Sigmoid colon (tissue), 4 donors: ENCODE results near the gene CRYBB1.

Experiments
- EP300 ChIP-seq, 4 donors: sonication (generic); formaldehyde crosslinking; IDR thresholded peaks; one replicate each; pipeline ENCODE4 v1.6.1; 2017; ENCODE audit warnings: antibody characterized with exemption in 4 of 4
- POLR2A ChIP-seq, 2 donors: fragments of 450-650 bp; IDR thresholded peaks; one replicate each; pipeline ENCODE4 v1.6.1; 2016; ENCODE audit warnings: antibody characterized with exemption in 2 of 2, mild to moderate bottlenecking in 2 of 2, moderate library complexity in 2 of 2
- TF ChIP-seq, protein P1 (sequence below), 4 experiments: fragments of 450-650 bp in 3 of 4; fragments of 200-600 bp in 1 of 4; IDR thresholded peaks; one replicate each; pipeline ENCODE4 v1.5.1; 2016 to 2019; ENCODE audit warnings: antibody characterized with exemption in 4 of 4, mild to moderate bottlenecking in 3 of 4, moderate library complexity in 2 of 4

DNA sequence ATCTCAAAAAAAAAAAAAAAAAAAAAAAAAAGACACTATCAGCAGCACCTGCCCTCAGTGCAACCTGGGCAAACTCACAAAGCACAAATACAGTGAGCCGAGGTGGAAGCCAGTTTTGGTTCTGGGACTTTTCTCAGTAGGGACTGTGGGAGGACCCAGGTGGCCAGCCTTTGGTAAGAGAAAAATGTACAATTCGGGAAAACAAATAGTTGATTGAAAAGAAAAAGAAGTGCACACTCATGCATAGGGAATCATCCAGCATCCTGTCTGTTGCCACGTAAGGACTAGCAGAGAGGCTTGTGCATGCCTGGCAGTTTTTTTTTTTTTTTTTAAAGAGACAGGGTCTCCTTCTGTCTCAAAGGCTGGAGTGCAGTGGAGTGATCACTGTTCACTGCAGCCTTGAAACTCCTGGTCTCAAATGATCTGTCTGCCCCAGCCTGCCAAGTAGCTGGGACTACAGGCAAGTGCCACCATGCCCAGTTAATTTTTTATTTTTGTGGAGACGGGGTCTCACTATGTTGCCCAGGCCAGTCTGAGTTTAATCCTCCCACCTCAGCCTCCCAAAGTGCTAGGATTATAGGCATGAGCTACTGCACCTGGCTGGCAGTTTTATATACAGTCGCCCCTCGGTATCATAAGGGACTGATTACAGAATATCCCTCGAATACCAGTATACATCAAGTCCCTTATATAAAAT lies 64.6 kb downstream of the CRYBB1 start:
- TF ChIP-seq, protein P1, sequence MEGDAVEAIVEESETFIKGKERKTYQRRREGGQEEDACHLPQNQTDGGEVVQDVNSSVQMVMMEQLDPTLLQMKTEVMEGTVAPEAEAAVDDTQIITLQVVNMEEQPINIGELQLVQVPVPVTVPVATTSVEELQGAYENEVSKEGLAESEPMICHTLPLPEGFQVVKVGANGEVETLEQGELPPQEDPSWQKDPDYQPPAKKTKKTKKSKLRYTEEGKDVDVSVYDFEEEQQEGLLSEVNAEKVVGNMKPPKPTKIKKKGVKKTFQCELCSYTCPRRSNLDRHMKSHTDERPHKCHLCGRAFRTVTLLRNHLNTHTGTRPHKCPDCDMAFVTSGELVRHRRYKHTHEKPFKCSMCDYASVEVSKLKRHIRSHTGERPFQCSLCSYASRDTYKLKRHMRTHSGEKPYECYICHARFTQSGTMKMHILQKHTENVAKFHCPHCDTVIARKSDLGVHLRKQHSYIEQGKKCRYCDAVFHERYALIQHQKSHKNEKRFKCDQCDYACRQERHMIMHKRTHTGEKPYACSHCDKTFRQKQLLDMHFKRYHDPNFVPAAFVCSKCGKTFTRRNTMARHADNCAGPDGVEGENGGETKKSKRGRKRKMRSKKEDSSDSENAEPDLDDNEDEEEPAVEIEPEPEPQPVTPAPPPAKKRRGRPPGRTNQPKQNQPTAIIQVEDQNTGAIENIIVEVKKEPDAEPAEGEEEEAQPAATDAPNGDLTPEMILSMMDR (IDR thresholded peaks at IDR 0.05), result no peak
- TF ChIP-seq POLR2A (IDR thresholded peaks at IDR 0.05) (no peak), EP300 (IDR thresholded peaks at IDR 0.05) (no peak)
